Measurements from ENCODE around the gene GNAI3. TPM values are rescaled to one million over a fixed set of nuclear protein-coding genes. Genes with fewer than 3 reads are reported as not detected.

The GNAI3 gene
- total and polyA plus RNA-seq, 2 donors (not counting 3 experiments of a cell fraction or from before 2014, with no cell fraction given), result 5.0 to 14.0 TPM

GRCh38 chr1:109658533-109659042 lies 110.2 kb downstream of the GNAI3 start:
- FAIRE-seq (no peak), DNase-seq (ENCODE audit: low read depth, low spot score) (no peak)
- Histone ChIP-seq H3K4me2 (ENCODE audit: insufficient read depth, low read length) (no peak overlapping the region), H3K9ac (replicated peaks; ENCODE audit: extremely low read depth, insufficient read depth, low read length) (no peak overlapping the region), H3K9me3 (replicated peaks; ENCODE audit: control insufficient read depth, insufficient read depth, low read length) (no peaks in the 10 kb centered on the region), H3K4me1 (ENCODE audit: control insufficient read depth, extremely low read depth, insufficient read depth, low read length) (peaks cover 9% of the 10 kb centered on the region), H3K36me3 (ENCODE audit: control insufficient read depth in 2 of 2, extremely low read depth in 1 of 2, insufficient read depth in 2 of 2, low read length in 2 of 2) (no peaks in the 10 kb centered on the region), H3K79me2 (ENCODE audit: control insufficient read depth, insufficient read depth, low read length) (no peaks in the 10 kb centered on the region), H3K4me3 (replicated peaks in 1 of 3; ENCODE audit: insufficient read depth in 1 of 3, low read depth in 1 of 3, low read length in 3 of 3) (no peak overlapping the region), H4K20me1 (replicated peaks; ENCODE audit: control insufficient read depth, extremely low read depth, insufficient read depth, low read length) (no peaks in the 10 kb centered on the region), H3K27me3 (ENCODE audit: control insufficient read depth in 2 of 2, insufficient read depth in 2 of 2, low read length in 2 of 2) (peaks cover 0 to 2% of the 10 kb centered on the region in 2 experiments), H2AFZ (ENCODE audit: low read depth, low read length) (no peak overlapping the region), H3K27ac (ENCODE audit: insufficient read depth, low read depth, low read length) (no peak overlapping the region), H3K9me1 (replicated peaks; ENCODE audit: control insufficient read depth, extremely low read depth, insufficient read depth, low read length) (no peaks in the 10 kb centered on the region)
- intact Hi-C loops (cut with micrococcal nuclease), result no loop called here
- BruUV-seq (replicated peaks), result no TSS peak
- dilution Hi-C loops (cut with MboI; ENCODE audit: extremely low pct_ligation_motif_present, low sequenced_read_pairs), result no loop called here
- CTCF ChIA-PET, result interaction anchor here (1.0 to 4.3 kb wide), 5 partner anchors 19 to 326 kb away, joined by 3 to 33 read pairs (median 5); partner anchors contain the start of genes AHCYL1 and GSTM1
- POLR2A ChIA-PET, result no interaction called here
- TF ChIP-seq JUN (IDR thresholded peaks at IDR 0.05; ENCODE audit: borderline replicate concordance, insufficient read depth, insufficient read length, low read depth), result no peak
- no peak for TF ChIP-seq FOS (IDR thresholded peaks at IDR 0.05; ENCODE audit: borderline replicate concordance, insufficient read depth, low read length)
- TF ChIP-seq POLR2AphosphoS5 (IDR thresholded peaks at IDR 0.05; ENCODE audit: insufficient read depth, low read depth, low read length), result no peak
- no peak for TF ChIP-seq CTCF (IDR thresholded peaks at IDR 0.05; ENCODE audit: extremely low read depth in 1 of 2, insufficient read depth in 1 of 2, low read depth in 1 of 2, low read length in 2 of 2)

- Histone ChIP-seq H3K9me3 (replicated peaks; ENCODE audit: control insufficient read depth, insufficient read depth, low read length) (no peaks in the 10 kb centered on the region), H4K20me1 (replicated peaks; ENCODE audit: control insufficient read depth, extremely low read depth, insufficient read depth, low read length) (no peaks in the 10 kb centered on the region), H3K4me1 (ENCODE audit: control insufficient read depth, extremely low read depth, insufficient read depth, low read length) (peaks cover 9% of the 10 kb centered on the region), H3K4me3 (replicated peaks in 1 of 3; ENCODE audit: insufficient read depth in 1 of 3, low read depth in 1 of 3, low read length in 3 of 3) (no peak overlapping the region), H3K9ac (replicated peaks; ENCODE audit: extremely low read depth, insufficient read depth, low read length) (no peak overlapping the region), H3K79me2 (ENCODE audit: control insufficient read depth, insufficient read depth, low read length) (no peaks in the 10 kb centered on the region), H2AFZ (ENCODE audit: low read depth, low read length) (no peak overlapping the region), H3K36me3 (ENCODE audit: control insufficient read depth in 2 of 2, extremely low read depth in 1 of 2, insufficient read depth in 2 of 2, low read length in 2 of 2) (no peaks in the 10 kb centered on the region), H3K9me1 (replicated peaks; ENCODE audit: control insufficient read depth, extremely low read depth, insufficient read depth, low read length) (no peaks in the 10 kb centered on the region), H3K4me2 (ENCODE audit: insufficient read depth, low read length) (no peak overlapping the region), H3K27ac (ENCODE audit: insufficient read depth, low read depth, low read length) (no peak overlapping the region), H3K27me3 (ENCODE audit: control insufficient read depth in 2 of 2, insufficient read depth in 2 of 2, low read length in 2 of 2) (peaks cover 0 to 2% of the 10 kb centered on the region in 2 experiments)
- ChIA-PET CTCF (no interaction called here), POLR2A (no interaction called here)
- BruUV-seq (replicated peaks), result no TSS peak
- DNase-seq (ENCODE audit: low read depth, low spot score), result no peak
- FAIRE-seq, result no peak
- TF ChIP-seq POLR2AphosphoS5 (IDR thresholded peaks at IDR 0.05; ENCODE audit: insufficient read depth, low read depth, low read length) (no peak), MAX (IDR thresholded peaks at IDR 0.05; ENCODE audit: insufficient read depth, insufficient read length) (no peak), JUN (IDR thresholded peaks at IDR 0.05; ENCODE audit: borderline replicate concordance, insufficient read depth, insufficient read length, low read depth) (no peak), CTCF (IDR thresholded peaks at IDR 0.05; ENCODE audit: extremely low read depth in 1 of 2, insufficient read depth in 1 of 2, low read depth in 1 of 2, low read length in 2 of 2) (no peak), GATA2 (IDR thresholded peaks at IDR 0.05; ENCODE audit: insufficient read depth, insufficient read length, low read depth, low read length) (no peak), POLR2A (IDR thresholded peaks at IDR 0.05; ENCODE audit: low read depth, low read length) (no peak), EZH2 (IDR thresholded peaks at IDR 0.05; ENCODE audit: borderline replicate concordance, low read depth, low read length, severe bottlenecking) (no peak), MYC (IDR thresholded peaks at IDR 0.05; ENCODE audit: low read depth, low read length) (no peak)
- dilution Hi-C loops (cut with MboI; ENCODE audit: extremely low pct_ligation_motif_present, low sequenced_read_pairs) (no loop called here), intact Hi-C loops (cut with micrococcal nuclease) (no loop called here)
Observed at GRCh38 chr1:109659145-109659544, 110.7 kb downstream of the GNAI3 start.

Data from endothelial cell of umbilical vein (primary cell).